HUDEP-2 (cell line): ENCODE results near the gene NOSTRIN.
"Not testable (repeated sequence)": the region's sequence is repeated elsewhere in the genome, so short reads cannot be mapped to it uniquely, and the experiment has no call there.

Source experiments
- DNase-seq, 76 experiments: peaks; one replicate each; lab custom pipeline; 2025; ENCODE audit not compliant: unreplicated experiment in 76 of 76; lab: John Stamatoyannopoulos, UW

Gene NOSTRIN

GRCh38 chr2:168870824-168871223 is 68.4 kb downstream of the NOSTRIN start:
- DNase-seq: not testable (repeated sequence)

GRCh38 chr2:168874368-168875054 is 72.1 kb downstream of the NOSTRIN start:
- DNase-seq: no peak

- not testable (repeated sequence) for DNase-seq
Measured at GRCh38 chr2:168882163-168882562, 79.7 kb downstream of the NOSTRIN start.

DNA sequence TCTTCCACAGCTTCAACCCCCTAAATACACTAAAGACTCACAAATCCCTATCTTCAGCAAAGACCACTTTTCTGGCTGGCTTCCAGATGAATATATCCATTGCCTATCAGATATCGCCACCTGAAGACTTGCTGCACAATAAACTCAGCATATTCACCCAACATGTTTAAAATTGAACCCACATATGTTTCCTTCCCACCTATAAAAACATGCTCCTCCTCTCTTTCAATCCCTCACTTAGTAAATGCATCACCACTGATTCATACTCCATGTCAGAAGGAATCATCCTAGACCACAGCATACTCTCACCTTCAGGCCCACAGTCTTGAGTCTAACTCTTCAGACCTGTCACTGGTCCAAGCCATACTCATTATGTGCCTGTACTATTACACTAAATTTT is 82.5 kb downstream of the NOSTRIN start:
- peak in 6 of 76 experiments; percentile 3 to 10 (median 7) for DNase-seq

GRCh38 chr2:168889635-168890005 is 87.2 kb downstream of the NOSTRIN start:
- peak in 3 of 76 experiments; percentile 13 to 31 (median 21) for DNase-seq

- DNase-seq: peak in 75 of 76 experiments; percentile 22 to 96 (median 87)
Measured at GRCh38 chr2:168890006-168890782, 87.8 kb downstream of the NOSTRIN start, which contains the start of gene SPC25. Gene SPC25 (minus strand): TSS chr2:168890430. CDS start chr2:168889519, 911 bp downstream.

- DNase-seq: no peak
Measured at GRCh38 chr2:168892327-168892726, 89.9 kb downstream of the NOSTRIN start.

DNA sequence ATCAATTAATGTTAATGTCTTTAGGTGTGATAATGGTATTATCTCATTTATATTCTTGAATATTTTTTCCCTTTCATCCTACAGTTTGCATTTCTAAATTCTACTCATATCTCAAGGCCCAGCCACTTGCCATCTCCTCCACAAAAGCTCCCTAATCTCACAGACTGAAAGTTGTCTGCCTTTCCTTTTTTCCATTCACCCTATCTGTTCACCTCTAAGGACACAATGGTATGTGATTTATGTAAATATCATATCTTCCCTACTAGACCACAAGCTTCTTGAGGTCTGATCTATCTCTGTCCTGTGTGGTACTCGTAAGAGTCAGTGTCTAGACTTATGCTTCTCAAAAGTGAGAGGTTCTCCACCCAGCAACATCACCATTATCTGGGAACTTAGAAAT is 91.7 kb downstream of the NOSTRIN start:
- DNase-seq: no peak

DNA sequence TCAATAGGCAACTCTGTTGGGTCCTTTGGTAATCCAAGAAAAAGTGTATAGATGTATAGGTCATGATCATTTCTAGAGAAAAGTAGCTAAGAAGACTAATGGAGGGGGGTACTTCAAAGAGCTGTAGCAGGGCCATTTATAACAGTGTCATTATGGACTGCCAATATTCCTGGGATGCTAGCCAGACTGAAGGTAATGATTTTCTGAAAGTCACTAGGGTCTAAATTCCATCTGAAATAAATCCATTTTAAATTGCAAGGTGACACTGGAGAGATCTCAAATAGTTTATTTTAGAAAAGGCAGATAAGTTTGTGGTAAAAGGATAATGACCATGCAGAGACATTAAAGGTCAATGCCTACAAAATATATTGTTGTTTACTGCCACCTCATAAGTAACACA is 92.3 kb downstream of the NOSTRIN start:
- DNase-seq: no peak

- DNase-seq: no peak
Measured at GRCh38 chr2:168895771-168896170, 93.3 kb downstream of the NOSTRIN start.

GRCh38 chr2:168896783-168897182 is 94.3 kb downstream of the NOSTRIN start:
- no peak for DNase-seq

GRCh38 chr2:168897449-168897848 is 95.0 kb downstream of the NOSTRIN start:
- no peak for DNase-seq

GRCh38 chr2:168901003-168901402 is 98.6 kb downstream of the NOSTRIN start, which contains the start of gene G6PC2:
Gene G6PC2 (plus strand): TSS chr2:168901291. CDS start chr2:168901332, 41 bp downstream.
- no peak for DNase-seq

DNA sequence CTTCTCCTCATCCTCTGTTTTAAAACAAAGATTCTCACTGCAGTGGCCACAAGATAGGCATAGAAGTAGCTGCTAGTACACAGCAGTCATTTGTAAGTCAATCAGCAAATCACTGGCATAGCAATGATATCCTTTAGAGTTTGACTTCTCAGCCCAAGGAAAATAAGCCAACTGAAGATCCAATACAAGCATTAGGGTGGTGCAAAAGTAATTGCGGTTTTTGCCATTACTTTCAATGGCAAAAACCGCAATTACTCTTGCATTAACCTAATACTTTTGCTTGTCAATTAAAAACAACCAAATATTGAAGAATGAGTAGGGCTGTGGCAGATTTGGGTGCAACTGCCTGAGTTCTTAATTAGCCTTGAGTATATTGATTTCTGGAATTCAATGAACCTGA is 101.5 kb downstream of the NOSTRIN start:
- no peak for DNase-seq

DNA sequence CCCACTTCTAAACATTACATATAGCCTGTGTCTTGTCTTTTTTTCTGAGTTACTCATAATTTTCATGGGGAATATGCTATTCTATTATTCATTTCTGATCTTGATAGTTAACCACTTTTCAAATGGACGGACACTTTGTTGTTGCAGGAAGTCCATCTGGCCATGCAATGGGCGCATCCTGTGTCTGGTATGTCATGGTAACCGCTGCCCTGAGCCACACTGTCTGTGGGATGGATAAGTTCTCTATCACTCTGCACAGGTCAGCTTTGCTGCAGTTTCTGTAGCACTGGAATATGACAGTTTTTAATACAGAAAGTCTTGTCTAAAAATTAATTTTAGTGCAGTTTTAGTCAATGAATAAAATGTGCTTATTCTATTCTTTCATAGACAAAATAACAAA is 101.9 kb downstream of the NOSTRIN start:
- DNase-seq: no peak

- DNase-seq: no peak
Measured at GRCh38 chr2:168907940-168908662, 105.7 kb downstream of the NOSTRIN start.

DNA sequence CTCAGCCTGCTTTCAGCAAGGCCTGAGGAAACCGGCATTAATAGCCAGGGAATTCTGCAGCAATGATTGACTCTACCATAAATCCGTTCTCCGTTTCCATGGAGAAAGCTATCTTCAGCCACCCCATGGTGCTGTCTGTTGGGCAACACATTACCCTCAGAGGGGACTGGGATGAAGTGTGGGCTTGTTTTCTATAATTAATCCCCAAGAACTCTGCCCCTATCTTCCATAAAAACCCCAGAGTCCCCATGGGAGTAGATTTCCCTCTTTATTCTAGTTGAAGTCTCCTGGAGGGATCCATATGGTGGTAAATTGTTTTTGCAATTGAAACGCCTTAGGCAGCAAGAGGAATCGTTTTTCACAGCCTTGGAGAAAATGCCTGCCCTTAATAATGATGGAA is 107.9 kb downstream of the NOSTRIN start:
- no peak for DNase-seq

- no peak for DNase-seq
Measured at GRCh38 chr2:168912466-168912865, 110.0 kb downstream of the NOSTRIN start.

DNA sequence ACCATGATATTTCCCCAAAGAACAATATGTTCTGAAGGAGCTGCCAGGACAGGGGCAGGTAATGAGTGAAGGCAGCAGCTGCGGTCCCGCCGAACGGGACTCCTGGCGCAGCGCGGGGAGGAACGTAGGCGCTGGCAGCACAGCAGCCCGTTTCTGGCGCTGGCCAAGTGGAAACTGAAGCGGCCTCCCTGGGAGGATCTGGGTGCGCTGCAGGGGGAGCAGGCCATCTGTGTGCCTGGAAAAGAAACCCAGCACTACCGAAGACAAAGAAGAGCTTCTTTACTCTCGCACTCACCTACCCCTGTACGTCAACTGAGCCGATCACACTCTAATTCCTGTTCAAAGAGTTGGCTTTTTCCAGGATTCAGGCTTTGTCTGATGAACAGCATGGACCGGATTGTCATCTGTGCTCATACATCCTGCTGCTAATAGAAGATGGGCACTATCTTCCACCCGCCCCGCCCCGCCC is 110.5 kb downstream of the NOSTRIN start:
- DNase-seq: no peak

DNA sequence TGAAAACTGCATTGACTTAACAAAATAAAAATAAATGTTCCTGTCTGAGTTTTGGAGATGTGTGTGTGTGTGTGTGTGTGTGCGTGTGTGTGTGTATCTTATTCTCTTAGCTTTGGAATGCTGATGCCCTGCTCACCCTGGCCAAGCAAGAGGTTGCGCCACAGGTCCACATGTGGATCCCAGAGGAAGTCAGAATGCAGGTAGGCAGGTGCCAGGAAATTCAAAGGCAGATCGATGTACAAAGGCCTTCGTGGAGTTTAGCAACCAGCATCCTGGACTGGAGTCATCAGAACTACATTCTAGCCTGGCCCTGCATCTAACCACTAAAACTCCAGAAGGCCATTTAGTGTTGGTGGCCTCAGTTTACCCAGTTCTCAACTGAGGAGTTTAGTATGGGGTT is 111.1 kb downstream of the NOSTRIN start:
- no peak for DNase-seq
